ENCODE measurements around the gene PSMA8.

DNA sequence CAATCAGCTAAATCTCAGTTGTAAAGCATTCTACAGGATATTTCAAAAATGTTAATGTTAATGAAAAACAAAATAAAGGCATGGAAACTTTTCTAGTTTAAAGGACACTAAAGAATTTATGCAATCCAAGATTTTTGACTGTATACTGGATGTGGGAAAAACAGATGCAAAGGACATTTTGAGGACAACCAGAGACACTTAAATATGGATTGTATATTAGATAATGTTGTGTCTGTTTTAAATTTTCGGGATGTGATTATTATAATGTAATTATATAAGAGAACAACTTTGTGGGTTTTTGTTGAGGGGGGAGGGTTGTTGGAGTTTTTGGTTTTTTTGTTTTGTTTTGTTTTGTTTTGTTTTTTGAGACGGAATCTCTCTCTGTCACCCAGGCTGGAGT, 30.9 kb downstream of the PSMA8 start:
- TF ChIP-seq, protein P1, sequence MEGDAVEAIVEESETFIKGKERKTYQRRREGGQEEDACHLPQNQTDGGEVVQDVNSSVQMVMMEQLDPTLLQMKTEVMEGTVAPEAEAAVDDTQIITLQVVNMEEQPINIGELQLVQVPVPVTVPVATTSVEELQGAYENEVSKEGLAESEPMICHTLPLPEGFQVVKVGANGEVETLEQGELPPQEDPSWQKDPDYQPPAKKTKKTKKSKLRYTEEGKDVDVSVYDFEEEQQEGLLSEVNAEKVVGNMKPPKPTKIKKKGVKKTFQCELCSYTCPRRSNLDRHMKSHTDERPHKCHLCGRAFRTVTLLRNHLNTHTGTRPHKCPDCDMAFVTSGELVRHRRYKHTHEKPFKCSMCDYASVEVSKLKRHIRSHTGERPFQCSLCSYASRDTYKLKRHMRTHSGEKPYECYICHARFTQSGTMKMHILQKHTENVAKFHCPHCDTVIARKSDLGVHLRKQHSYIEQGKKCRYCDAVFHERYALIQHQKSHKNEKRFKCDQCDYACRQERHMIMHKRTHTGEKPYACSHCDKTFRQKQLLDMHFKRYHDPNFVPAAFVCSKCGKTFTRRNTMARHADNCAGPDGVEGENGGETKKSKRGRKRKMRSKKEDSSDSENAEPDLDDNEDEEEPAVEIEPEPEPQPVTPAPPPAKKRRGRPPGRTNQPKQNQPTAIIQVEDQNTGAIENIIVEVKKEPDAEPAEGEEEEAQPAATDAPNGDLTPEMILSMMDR (conservative IDR thresholded peaks at IDR 0.05 in 1 of 2, IDR thresholded peaks at IDR 0.05 in 1 of 2; ENCODE audit: extremely low read depth in 1 of 2, insufficient read depth in 1 of 2, low read depth in 1 of 2, low read length in 2 of 2): no peak
- TF ChIP-seq EZH2 (IDR thresholded peaks at IDR 0.05; ENCODE audit: borderline replicate concordance, low read length): no peak
